HG02623 (cell line): ENCODE measurements around the gene CCBE1.
"Not testable (repeated sequence)": the region's sequence is repeated elsewhere in the genome, so short reads cannot be mapped to it uniquely, and the experiment has no call there.

Experiments
- ATAC-seq: cut with Tn5 transposase; IDR thresholded peaks from one replicate; pipeline ENCODE4 v1.9.1; 2021; ENCODE audit warnings: moderate library complexity; ENCODE audit not compliant: unreplicated experiment

The CCBE1 gene

DNA sequence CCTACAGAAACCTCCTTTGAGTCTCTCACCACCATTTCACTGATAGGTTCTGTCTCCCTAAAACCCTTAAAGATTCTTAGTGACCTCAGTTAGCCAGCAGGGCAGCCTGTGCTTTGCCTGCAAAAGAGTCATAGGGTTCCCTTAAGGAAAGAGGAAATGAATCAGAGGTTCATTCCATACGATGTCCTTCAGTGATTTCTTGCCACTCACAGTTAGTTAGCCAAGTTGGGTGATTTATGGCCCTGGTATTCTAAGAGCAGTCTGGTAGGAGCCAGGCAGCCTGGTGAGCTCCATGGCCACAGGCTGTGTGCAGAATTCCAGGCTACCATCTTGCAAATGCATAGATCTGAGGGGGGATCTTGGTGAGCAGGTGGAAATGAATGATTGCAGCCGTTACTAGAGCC is 18.7 kb upstream of the CCBE1 start:
- ATAC-seq: no peak

GRCh38 chr18:59715445-59715844 is 18.2 kb upstream of the CCBE1 start:
- no peak for ATAC-seq

DNA sequence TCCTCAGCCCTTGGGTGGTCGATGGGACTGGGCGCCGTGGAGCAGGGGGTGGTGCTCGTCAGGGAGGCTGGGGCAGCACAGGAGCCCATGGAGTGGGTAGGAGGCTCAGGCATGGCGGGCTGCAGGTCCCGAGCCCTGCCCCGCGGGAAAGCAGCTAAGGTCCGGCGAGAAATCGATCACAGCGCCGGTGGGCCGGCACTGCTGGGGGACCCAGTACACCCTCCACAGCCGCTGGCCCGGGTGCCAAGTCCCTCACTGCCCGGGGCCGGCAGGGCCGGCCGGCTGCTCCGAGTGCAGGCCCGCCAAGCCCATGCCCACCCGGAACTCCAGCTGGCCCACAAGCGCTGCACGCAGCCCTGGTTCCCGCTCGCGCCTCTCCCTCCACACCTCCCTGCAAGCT is 16.9 kb upstream of the CCBE1 start:
- ATAC-seq: not testable (repeated sequence)

- ATAC-seq: no peak
Observed at GRCh38 chr18:59712311-59712710, 15.1 kb upstream of the CCBE1 start.

DNA sequence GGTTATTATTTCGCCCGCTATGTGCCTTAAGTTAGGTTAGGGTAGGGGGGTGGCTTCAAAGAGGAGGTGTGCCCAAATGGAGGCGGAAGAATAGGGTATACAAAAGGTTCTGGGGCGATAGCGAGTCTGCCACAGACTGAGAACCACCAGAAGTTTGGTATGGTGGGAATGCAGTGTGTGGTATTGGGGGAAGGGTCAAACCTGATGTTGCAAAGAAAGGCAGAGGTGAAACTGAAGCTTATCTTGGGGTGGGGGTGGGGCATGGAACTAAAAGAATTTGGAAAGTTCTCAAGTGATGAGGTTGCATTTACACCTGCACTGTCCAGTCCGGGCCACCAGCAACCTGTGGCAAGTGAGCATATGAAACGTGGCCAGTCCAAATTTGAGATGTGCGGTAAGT is 11.8 kb upstream of the CCBE1 start:
- no peak for ATAC-seq

DNA sequence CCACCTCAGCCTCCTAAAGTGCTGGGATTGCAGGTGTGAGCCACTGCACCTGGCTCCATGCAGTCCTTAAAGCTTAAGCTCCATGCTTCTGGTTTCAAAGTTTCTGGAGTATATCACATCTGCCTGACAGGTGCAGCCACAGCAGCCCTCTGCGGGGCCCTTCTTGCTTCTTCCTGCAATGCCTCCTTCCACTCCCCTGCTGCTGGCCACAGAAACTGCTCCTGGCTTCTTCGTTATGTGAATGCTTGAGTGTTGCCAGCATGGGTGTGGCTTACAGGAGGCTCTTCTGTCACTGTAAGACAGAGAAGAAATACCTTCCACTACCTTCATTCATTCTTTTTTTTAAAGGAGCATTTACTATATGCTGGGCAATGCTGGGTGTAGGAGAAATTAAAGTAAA is 10.1 kb upstream of the CCBE1 start:
- ATAC-seq: no peak

GRCh38 chr18:59706499-59706898 is 9.3 kb upstream of the CCBE1 start:
- no peak for ATAC-seq

GRCh38 chr18:59705145-59705544 is 7.9 kb upstream of the CCBE1 start:
- no peak for ATAC-seq

DNA sequence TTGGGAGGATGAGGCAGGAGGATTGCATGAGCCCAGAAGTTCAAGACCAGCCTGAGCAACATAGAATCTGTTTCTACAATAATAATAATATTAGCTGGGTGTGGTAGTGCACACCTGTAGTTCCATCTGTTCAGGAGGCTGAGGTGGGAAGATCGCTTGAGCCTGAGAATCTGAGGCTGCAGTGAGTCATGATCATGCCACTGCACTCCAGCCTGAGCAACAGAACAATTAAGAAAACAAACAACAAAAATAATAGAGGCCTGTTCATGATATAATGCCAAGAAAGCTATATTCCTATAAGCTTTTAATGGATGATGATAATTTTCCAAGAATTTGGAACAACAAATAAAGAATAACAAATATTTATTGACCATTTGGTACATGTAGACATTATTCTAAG is 6.9 kb upstream of the CCBE1 start:
- ATAC-seq: no peak

- no peak for ATAC-seq
Observed at GRCh38 chr18:59701272-59701671, 4.0 kb upstream of the CCBE1 start.

DNA sequence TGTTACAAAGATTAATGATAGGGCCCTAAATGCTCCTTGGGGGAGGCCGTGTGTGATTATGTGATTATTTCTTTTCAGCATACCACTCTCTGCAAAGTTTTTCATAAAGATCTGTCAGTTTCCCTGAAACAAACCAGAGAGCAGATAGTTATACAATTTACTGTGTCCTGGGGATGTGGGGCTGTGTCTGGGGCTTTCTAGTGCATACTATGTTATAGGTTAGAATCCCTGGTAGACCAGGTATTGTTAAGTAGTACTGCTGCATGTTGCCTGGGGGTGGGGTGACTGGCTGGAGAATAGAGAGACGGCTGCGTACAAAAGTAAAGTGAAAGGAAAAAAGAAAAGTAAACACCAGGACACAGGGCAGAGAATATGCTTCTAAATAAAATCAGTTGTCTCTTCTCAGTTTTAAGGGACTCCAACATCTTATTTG is 3.3 kb upstream of the CCBE1 start:
- no peak for ATAC-seq

DNA sequence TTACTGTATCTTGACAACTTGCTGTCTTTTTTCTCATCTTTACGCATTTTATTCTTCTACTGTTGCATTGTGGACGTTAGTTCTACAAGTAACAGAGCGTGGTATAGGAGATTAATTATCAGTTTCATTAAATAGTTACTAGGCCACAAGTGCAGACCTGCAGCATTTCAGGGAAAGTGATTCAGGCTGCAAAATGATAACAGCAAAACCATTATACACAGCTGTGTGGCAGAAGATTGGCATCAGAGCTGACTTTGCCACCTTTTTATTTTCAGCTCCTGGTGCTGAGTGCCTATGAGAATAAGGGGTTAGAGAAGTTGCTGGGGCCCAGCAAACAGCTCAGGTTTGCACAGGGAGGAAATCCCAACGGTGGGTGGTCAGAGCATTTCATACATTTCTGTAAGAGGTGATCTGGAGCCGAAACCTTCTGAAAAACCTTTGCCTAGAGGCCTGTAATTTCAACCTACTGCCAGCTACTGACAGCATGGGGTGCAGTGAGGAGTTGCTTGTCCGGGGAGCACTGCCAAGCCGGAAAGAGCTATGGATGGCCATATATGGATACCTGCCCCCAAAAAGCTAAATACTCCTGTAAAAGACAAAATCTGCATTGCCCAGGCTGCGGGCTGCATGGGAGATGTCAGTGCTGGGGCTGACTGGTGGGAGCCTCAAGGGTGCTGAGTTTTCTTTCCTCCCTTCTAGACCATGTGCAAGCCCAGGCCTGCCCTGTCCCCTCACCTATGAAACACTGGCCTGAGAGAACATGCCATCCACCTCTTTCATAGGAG is 2.7 kb upstream of the CCBE1 start:
- ATAC-seq: no peak

DNA sequence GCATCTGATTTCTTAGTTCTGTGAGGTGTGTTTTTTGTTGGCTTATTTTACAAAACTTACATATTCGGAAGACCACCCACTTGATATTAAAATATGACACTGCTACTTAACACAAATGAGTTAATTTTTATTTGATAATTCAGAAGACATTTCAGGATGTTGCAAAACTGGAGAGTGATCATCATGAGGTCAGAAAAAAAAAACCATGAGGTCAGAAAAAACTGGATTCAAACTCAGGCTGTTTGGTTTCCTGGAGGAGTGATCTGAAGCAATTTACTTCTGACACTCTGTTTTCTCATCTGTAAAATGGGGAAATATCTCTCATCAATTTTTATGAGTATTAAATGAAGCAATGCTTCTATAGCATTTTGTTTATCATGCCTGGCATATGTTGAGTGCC is 1.8 kb upstream of the CCBE1 start:
- ATAC-seq: no peak

DNA sequence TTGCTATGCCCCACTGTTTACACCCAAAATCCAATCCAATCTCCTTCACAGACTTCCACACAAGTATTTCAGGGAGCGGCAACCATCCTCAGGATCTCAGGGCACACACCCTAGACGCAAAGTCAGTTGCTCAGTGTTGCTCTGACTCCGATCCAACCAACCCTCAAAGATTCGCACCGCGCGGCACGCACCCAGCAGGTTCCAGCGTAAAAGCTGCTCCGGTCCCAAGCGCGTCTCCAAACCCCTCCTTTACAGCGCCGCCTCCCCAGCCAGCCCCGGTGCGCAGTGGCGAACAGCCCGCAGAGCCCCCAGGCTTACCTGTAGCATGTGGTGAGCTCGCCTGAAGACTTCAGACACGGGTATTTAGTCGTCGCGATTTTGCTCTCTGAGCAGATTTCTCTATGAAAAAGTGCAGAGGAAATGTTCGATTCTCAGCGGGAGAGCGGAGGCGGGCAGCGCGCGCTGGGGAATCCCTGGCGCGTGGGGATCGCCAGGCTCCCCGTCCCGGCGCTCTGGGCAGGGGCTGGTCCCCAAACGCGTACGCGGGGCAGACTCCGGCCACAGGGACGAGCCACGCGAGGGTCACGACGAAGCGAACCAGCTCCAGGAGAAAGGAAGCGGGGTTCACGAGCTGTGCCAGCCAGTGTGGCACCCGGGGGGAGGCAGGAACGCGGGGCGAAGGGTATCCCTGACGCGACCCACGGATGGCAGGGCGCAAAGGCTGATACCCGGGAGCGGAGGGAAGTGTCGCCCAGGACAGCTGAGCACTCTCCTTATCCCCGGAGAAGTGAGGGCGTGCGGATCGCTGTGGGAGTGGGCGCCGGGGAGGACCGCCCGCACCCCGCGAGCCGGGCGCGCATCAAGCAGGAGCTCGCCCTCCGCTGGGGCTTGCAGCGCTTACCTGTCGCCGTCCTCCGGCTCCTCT is 650 bp downstream of the CCBE1 start:
- no peak for ATAC-seq

- no peak for ATAC-seq
Observed at GRCh38 chr18:59695551-59695950, 1.7 kb downstream of the CCBE1 start.

- no peak for ATAC-seq
Observed at GRCh38 chr18:59694824-59695223, 2.4 kb downstream of the CCBE1 start.

- ATAC-seq: no peak
Observed at GRCh38 chr18:59691996-59692395, 5.2 kb downstream of the CCBE1 start.

DNA sequence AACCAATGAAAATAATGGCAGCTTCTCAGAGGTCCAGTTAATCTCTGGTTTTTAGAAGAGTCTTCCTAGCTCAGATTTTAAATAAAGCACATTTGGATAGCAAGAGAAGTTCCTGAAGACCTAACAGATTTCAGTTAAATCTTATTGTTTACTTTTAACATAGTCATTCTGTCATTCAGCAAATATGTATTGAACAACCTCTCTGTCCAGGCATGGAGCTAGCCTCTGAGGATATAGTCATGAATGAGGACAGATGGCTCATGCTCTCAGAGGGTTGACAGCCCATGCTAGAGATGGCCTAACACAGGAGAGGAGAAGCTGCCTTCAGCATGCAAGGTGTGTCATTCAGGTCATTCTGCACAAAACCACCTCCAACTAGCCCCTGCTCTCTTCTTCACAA is 6.2 kb downstream of the CCBE1 start:
- ATAC-seq: no peak

DNA sequence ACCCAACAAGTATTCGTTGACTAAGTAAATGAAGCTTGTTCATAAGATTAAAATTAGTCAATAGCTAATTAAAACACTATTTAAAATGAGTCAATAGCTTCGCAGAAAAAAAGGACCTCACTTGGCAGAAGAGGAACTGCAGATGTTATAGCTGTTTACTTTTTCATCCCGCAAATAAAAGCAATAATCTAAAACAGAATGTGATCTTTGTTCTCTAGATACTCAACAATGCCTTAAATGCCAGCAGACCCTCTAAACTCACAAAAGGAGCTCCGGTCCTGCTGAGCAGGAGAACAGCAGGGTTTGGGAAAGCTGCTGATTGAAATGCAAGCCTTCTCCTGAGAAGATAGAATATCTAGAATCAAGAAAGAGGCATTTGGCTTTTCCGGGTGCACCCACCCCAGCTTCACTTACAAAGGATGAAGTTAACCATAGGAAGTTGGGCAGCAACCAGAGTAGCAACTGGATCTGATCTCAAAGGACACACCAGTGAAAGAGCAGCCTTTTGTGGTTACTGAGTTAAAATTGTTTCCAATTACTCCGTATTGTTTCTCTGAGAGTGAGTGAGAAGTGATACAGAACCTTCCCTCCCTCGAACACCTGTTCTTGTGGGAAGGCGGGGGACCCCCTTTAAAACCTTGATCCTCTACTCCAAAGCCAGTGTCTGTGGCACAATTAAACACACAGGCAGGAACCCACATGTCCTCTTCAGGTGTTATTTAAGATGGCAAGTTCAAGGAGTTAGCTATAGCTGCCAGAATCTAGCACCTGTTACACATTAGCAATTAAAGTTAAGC is 6.8 kb downstream of the CCBE1 start:
- no peak for ATAC-seq

GRCh38 chr18:59689756-59690155 is 7.5 kb downstream of the CCBE1 start:
- ATAC-seq: no peak

DNA sequence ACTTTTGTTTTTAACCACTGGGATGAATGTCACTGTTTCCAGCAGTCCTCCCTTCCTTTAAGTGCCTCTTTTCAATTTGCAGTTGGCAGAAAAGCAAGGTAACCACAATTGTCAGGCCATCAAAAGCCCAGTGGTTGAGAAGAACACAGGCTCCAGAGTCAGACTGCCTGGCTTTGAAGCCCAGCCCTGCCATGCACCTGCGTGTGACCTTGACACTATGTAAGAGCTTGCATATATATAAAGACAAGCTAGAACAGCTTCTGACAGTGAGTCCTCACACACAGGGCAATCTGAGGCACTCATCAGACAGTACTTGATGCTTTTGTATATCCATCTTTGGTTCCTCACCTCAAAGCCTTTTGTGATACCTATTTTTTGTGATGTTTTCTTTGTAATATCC is 11.0 kb downstream of the CCBE1 start:
- no peak for ATAC-seq
